Kidney (tissue), 14 donors: ENCODE measurements around the gene HAND2. TPM values are rescaled to one million over a fixed set of nuclear protein-coding genes. Genes with fewer than 3 reads are reported as not detected.

ENCODE experiments used
- DNase-seq, 5 donors: peaks; one replicate each; pipeline ENCODE4 v3.0.0-alpha.2; 2013 to 2020
- FAIRE-seq: peaks from 2 replicates; lab custom pipeline; 2012; peaks lifted over from hg19 to GRCh38; lab: Jason Lieb, UNC
- H3K27ac ChIP-seq, 2 donors: one replicate each; pipeline ENCODE4 v1.7.0; 2013; ENCODE audit warnings: low read depth in 2 of 2, low read length in 2 of 2, inconsistent platforms in 1 of 2
- H3K27me3 ChIP-seq: one replicate; pipeline ENCODE4 v1.7.1; 2013; ENCODE audit warnings: low read length, inconsistent platforms; ENCODE audit not compliant: control insufficient read depth, insufficient read depth
- H3K36me3 ChIP-seq, 3 donors: one replicate each; pipeline versions ENCODE4 v1.7.0 to v1.7.1; 2013; ENCODE audit warnings: low read length in 3 of 3, control low read depth in 1 of 3, inconsistent platforms in 1 of 3; ENCODE audit not compliant: insufficient read depth in 3 of 3, control insufficient read depth in 2 of 3
- H3K4me1 ChIP-seq, 3 donors: one replicate each; pipeline versions ENCODE4 v1.7.0 to v1.7.1; 2013; ENCODE audit warnings: low read length in 3 of 3, inconsistent platforms in 1 of 3, low read depth in 1 of 3; ENCODE audit not compliant: control insufficient read depth in 2 of 3, insufficient read depth in 2 of 3
- H3K4me3 ChIP-seq, 3 donors: one replicate each; pipeline versions ENCODE4 v1.7.0 to v1.8.1; 2013; ENCODE audit warnings: low read length in 3 of 3, control low read depth in 1 of 3, inconsistent platforms in 1 of 3
- H3K9ac ChIP-seq, 3 donors: one replicate each; pipeline versions ENCODE4 v1.7.0 to v1.7.1; 2013; ENCODE audit warnings: low read length in 3 of 3, control low read depth in 1 of 3, inconsistent platforms in 1 of 3
- H3K9me3 ChIP-seq, 3 donors: one replicate each; pipeline versions ENCODE4 v1.7.0 to v1.7.1; 2013; ENCODE audit warnings: low read length in 3 of 3, control low read depth in 1 of 3, inconsistent platforms in 1 of 3; ENCODE audit not compliant: control insufficient read depth in 2 of 3, insufficient read depth in 1 of 3
- intact Hi-C: fragments of 100-400 bp; cut with DNase I; formaldehyde crosslinking; loops from one replicate; pipeline ENCODE4 v1.11.1; 2022
- polyA plus RNA-seq: library from polyadenylated mRNA; stranded (reverse); fragments of 350-450 nt; fragmentation: Illumina TruSeq; extraction: RNeasy Lipid Tissue Mini Kit (QIAGEN cat#74804); gene quantifications from one replicate; pipeline ENCODE4 v1.2.3, GENCODE V29; 2014; ENCODE audit warnings: low read depth, low replicate concordance; ENCODE audit not compliant: insufficient read depth
- total RNA-seq: library from RNA; stranded (reverse); fragmentation: NEBNext Ultra II Directional; extraction: Animal tissue kit (Norgen Biotek cat#: 25700); gene quantifications from one replicate; pipeline ENCODE4 v1.2.1, GENCODE V29; 2021
- TF ChIP-seq, protein P1 (sequence below): IDR thresholded peaks from 3 replicates; pipeline ENCODE4 v1.5.1; 2012; ENCODE audit warnings: mild to moderate bottlenecking, moderate library complexity, borderline replicate concordance; ENCODE audit not compliant: insufficient read depth; ENCODE audit errors: extremely low read depth
- donor health status: control.
- donor health status: control.
- donor health status: control.
- donor health status: control.
- donor health status: control.
- donor health status: DM: yes; HTN: yes; CAD: no.
- donor health status: Normal renal cell carcinoma (clear cell type).

Gene HAND2
- total and polyA plus RNA-seq, 2 donors from 2014 or later = 0.31 TPM; not detected in 1

DNA sequence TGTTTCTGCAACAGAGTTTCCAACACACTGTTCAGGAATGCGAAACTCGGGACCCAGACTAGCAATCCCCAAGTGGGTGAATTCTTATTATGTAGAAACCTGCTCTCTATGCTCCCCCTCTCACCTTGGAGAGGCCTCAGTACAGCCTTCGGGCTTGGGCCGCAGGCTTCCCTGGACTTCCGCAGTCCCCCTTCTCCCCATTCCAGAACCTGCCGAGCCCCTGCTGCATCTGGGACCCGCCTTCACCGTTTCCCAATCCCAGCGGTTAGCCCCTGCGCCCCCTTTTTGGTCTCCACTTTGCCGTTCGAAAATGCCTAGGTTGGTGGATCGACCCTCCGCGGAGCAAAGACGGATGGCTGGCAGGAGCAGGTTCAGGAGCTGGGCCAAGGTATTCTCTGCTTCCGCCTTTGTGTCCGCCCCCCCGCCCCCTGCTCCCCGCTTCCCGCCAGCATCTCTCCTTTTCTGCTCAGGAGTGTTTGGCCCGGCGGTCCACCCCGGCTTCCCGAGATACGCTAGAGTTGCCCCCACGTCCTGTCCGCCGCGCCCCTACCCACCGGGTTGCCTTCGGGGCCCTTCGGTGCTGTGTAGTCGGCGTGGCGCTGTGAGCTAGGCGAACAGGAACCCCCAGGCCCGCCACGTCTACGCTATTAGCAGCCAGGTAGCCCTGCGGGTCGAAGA lies 11.5 kb downstream of the HAND2 start:
- intact Hi-C loops = no loop called here
- DNase-seq (peak in 2 of 5 donors; percentile 35 to 62), FAIRE-seq (no peak)
- Histone ChIP-seq H3K27me3 (peaks cover 91% of the 10 kb centered on the region), H3K4me3 (no peak overlapping the region), H3K9me3 (peaks cover 0 to 3% (median 0%) of the 10 kb centered on the region in 3 donors), H3K36me3 (no peaks in the 10 kb centered on the region), H3K27ac (no peak overlapping the region), H3K9ac (no peak overlapping the region), H3K4me1 (peaks cover 0 to 11% (median 0%) of the 10 kb centered on the region in 3 donors)
- TF ChIP-seq, protein P1, sequence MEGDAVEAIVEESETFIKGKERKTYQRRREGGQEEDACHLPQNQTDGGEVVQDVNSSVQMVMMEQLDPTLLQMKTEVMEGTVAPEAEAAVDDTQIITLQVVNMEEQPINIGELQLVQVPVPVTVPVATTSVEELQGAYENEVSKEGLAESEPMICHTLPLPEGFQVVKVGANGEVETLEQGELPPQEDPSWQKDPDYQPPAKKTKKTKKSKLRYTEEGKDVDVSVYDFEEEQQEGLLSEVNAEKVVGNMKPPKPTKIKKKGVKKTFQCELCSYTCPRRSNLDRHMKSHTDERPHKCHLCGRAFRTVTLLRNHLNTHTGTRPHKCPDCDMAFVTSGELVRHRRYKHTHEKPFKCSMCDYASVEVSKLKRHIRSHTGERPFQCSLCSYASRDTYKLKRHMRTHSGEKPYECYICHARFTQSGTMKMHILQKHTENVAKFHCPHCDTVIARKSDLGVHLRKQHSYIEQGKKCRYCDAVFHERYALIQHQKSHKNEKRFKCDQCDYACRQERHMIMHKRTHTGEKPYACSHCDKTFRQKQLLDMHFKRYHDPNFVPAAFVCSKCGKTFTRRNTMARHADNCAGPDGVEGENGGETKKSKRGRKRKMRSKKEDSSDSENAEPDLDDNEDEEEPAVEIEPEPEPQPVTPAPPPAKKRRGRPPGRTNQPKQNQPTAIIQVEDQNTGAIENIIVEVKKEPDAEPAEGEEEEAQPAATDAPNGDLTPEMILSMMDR = no peak

DNA sequence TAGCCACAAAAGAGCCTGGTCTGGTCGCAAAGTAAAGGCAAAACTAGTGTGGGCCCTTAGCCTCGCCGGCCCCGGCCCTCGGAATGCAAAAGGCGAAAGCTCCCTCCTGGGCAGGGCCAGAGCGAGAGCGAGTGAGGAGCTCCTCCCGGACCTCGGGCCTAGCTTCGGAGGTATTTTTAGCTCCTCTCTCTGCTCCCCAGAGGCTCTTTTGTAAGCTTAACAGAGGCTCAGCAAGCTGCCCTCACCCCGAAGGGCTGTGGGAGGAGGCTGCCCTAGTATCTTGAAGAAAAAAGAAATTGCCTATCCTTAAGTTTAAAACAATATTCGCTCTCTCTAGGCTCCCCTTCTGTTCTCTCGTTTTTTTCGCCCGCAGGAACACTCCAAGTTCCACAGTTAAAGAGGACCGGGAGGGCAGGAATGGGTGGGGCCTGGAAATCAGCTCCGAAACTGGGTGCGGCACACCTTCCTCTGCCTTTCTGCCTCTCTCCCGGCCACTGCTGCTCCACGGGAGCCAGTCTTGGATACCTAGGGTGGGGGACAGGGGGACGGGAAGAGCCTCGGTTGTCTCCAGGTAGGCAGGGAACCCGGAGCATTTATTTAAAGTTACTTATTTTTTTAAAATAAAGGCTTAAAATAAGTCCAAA lies 12.1 kb downstream of the HAND2 start:
- FAIRE-seq (no peak), DNase-seq (peak in 3 of 5 donors; percentile 23 to 44 (median 34))
- Histone ChIP-seq H3K27ac (no peak overlapping the region), H3K9ac (no peak overlapping the region), H3K9me3 (peaks cover 0 to 3% (median 0%) of the 10 kb centered on the region in 3 donors), H3K27me3 (peaks cover 91% of the 10 kb centered on the region), H3K4me1 (peaks cover 0 to 11% (median 0%) of the 10 kb centered on the region in 3 donors), H3K36me3 (no peaks in the 10 kb centered on the region), H3K4me3 (no peak overlapping the region)
- TF ChIP-seq, protein P1 = no peak
- intact Hi-C loops = no loop called here

DNA sequence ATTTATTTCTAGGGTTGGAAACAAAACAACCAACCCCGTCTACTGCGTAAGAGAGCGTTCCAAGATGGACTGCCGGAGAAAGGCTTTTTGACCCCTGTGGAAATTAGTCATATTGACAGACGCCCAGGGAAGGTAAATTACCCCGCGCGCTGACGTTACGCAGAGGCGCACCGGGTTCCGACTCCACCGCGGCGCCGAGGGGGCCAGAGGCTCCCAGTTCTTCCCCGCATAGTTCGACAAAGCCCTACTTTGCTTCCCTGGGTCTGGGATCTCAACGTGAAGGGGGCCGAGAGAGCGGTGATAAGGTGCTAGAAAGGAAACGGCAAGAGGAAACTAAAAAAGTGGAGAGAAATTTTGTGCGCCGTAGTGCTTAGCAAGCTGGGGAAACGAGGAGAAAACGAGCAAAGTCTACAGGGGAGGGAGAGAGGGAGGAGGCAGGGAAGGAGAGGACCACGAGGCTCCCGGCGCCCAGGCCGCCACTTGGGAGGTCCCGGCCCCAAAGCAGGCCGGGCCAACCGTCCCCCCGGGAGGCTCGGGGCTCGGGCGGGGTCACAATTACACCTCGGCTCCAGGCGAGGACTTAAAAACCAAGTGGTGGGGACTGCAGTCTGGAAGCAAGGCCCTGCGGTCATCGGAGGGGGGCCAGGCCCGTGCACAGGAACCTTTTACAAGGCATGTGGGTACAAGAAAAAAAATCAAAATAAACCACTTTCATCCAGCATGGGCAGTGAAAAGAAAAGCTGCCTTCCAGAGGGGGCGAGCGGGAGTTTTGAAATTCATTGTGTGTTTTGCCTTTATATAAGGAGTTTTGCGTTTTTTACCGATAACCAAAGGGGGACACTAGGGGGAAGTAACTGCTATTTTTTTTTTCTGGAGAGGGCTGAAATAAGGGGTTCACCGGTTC lies 13.2 kb downstream of the HAND2 start:
- Histone ChIP-seq H3K9ac (no peak overlapping the region), H3K27me3 (peaks cover 93% of the 10 kb centered on the region), H3K27ac (no peak overlapping the region), H3K9me3 (peaks cover 0 to 3% (median 0%) of the 10 kb centered on the region in 3 donors), H3K4me3 (no peak overlapping the region), H3K36me3 (no peaks in the 10 kb centered on the region), H3K4me1 (peaks cover 0 to 4% (median 0%) of the 10 kb centered on the region in 3 donors)
- intact Hi-C loops = no loop called here
- DNase-seq = peak in 3 of 5 donors; percentile 30 to 53 (median 38)
- TF ChIP-seq, protein P1 = no peak
- no peak for FAIRE-seq
